ENCODE results near the gene TAF8.

The TAF8 gene

GRCh38 chr6:42118162-42119001 lies 68.1 kb downstream of the TAF8 start:
- no peak for FAIRE-seq
- no peak for DNase-seq (ENCODE audit: extremely low spot score, insufficient read length, low read depth)

- DNase-seq (ENCODE audit: extremely low spot score, insufficient read length, low read depth) (no peak), FAIRE-seq (no peak)
Observed at GRCh38 chr6:42120895-42121865, 70.9 kb downstream of the TAF8 start.

GRCh38 chr6:42123379-42124103 lies 73.2 kb downstream of the TAF8 start:
- DNase-seq (ENCODE audit: extremely low spot score, insufficient read length, low read depth), result no peak
- no peak for FAIRE-seq

- FAIRE-seq (no peak), DNase-seq (ENCODE audit: extremely low spot score, insufficient read length, low read depth) (no peak)
Observed at GRCh38 chr6:42124223-42124836, 74.0 kb downstream of the TAF8 start.

- FAIRE-seq, result no peak
- DNase-seq (ENCODE audit: extremely low spot score, insufficient read length, low read depth), result no peak
Observed at GRCh38 chr6:42125231-42125630, 74.9 kb downstream of the TAF8 start.

- no peak for DNase-seq (ENCODE audit: extremely low spot score, insufficient read length, low read depth)
- FAIRE-seq, result no peak
Observed at GRCh38 chr6:42125663-42126062, 75.3 kb downstream of the TAF8 start.

- no peak for DNase-seq (ENCODE audit: extremely low spot score, insufficient read length, low read depth)
- no peak for FAIRE-seq
Observed at GRCh38 chr6:42128460-42129359, 78.4 kb downstream of the TAF8 start.

GRCh38 chr6:42129360-42129676 lies 79.0 kb downstream of the TAF8 start:
- no peak for FAIRE-seq

GRCh38 chr6:42131531-42131930 lies 81.2 kb downstream of the TAF8 start:
- no peak for FAIRE-seq
- DNase-seq (ENCODE audit: extremely low spot score, insufficient read length, low read depth), result no peak

More at GRCh38 chr6:42129360-42129676, 79.0 kb downstream of the TAF8 start:
- DNase-seq (ENCODE audit: extremely low spot score, insufficient read length, low read depth), result no peak

- no peak for FAIRE-seq
- DNase-seq (ENCODE audit: extremely low spot score, insufficient read length, low read depth), result no peak
Observed at GRCh38 chr6:42133926-42134325, 83.6 kb downstream of the TAF8 start.

- FAIRE-seq, result no peak
- no peak for DNase-seq (ENCODE audit: extremely low spot score, insufficient read length, low read depth)
Observed at GRCh38 chr6:42135161-42135560, 84.8 kb downstream of the TAF8 start.

- DNase-seq (ENCODE audit: extremely low spot score, insufficient read length, low read depth) (no peak), FAIRE-seq (no peak)
Observed at GRCh38 chr6:42135722-42136121, 85.4 kb downstream of the TAF8 start.

- no peak for FAIRE-seq
- peak; percentile 23 for DNase-seq (ENCODE audit: extremely low spot score, insufficient read length, low read depth)
Observed at GRCh38 chr6:42136508-42137193, 86.3 kb downstream of the TAF8 start.
